Panc1 (cell line): ENCODE data around the gene MAP3K15.

Source experiments
- CTCF ChIP-seq: fragments of 450-650 bp; IDR thresholded peaks from 2 replicates; pipeline ENCODE4 v1.5.1; 2017; ENCODE audit warnings: mild to moderate bottlenecking
- POLR2AphosphoS5 ChIP-seq: IDR thresholded peaks from 2 replicates; pipeline ENCODE4 v1.6.1; 2012; ENCODE audit warnings: mild to moderate bottlenecking, low read depth, low read length, moderate library complexity

GRCh38 chrX:19360903-19361302, 154.4 kb downstream of the MAP3K15 start:
- TF ChIP-seq CTCF (no peak), POLR2AphosphoS5 (no peak)
